ENCODE measurements around the gene MMP13.
"Not testable (repeated sequence)": the region's sequence is repeated elsewhere in the genome, so short reads cannot be mapped to it uniquely, and the experiment has no call there.

Gene MMP13

DNA sequence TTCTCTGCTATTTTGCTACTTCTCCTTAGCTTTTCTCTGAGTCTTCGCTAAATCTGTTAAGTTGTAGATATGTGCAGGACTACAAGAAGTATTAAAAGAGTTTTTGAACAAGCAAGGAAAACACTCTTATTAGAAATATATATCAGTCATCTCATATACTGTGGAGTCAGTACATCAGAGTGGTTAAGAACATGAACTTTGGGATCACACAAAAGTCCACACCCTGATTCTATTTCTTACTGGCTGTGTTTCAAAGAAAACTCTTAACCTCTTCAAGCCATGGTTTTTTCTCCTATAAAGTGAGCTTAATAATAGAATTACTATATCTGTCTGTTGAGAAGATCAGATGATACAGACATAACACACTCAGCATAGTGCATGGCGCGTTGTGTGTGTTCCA is 29.5 kb downstream of the MMP13 start:
- Histone ChIP-seq H3K9ac (ENCODE audit: low read length in 2 of 2) (no peak overlapping the region), H3K27ac (ENCODE audit: low read length) (no peak overlapping the region), H3K4me1 (ENCODE audit: control insufficient read depth, insufficient read depth, low read length) (no peaks in the 10 kb centered on the region), H3K27me3 (ENCODE audit: control insufficient read depth in 1 of 2, insufficient read depth in 2 of 2, low read length in 2 of 2) (no peaks in the 10 kb centered on the region), H3K36me3 (ENCODE audit: control insufficient read depth in 2 of 2, insufficient read depth in 2 of 2, low read length in 2 of 2) (no peaks in the 10 kb centered on the region), H3K9me3 (ENCODE audit: control insufficient read depth in 2 of 2, low read length in 2 of 2) (no peaks in the 10 kb centered on the region), H3K4me3 (ENCODE audit: low read length in 2 of 2) (no peak overlapping the region)

DNA sequence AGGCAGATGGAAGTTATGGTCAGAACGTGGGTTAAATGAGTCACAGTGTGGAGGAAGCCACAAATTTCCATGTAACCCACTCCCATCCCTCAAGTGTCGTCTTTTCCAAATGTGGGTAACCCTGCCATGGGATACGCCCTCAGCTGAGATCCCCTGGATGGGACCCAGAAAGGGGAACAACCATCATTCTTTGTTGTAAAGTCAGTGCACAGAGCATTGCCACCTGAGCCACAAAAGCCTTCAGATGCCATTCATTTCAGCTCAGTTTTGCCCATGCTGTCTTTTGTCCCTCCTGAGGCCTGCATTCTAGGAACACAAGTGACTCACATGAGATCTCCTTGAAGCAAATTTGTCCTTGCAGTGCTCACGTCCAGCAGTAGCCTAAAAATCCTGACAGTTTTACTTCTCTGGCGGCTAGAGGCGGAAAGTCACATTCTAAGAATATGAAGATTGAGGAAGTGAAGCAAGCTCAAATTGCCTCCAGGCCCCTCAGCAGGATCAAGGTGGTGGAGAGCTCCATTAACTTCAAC is 30.6 kb downstream of the MMP13 start:
- no peaks in the 10 kb centered on the region for H3K4me1 ChIP-seq (ENCODE audit: control insufficient read depth, insufficient read depth, low read length)
- H3K9me3 ChIP-seq (ENCODE audit: control insufficient read depth in 2 of 2, low read length in 2 of 2) = no peaks in the 10 kb centered on the region
- no peaks in the 10 kb centered on the region for H3K36me3 ChIP-seq (ENCODE audit: control insufficient read depth in 2 of 2, insufficient read depth in 2 of 2, low read length in 2 of 2)
- H3K9ac ChIP-seq (ENCODE audit: low read length in 2 of 2) = no peak overlapping the region
- no peaks in the 10 kb centered on the region for H3K27me3 ChIP-seq (ENCODE audit: control insufficient read depth in 1 of 2, insufficient read depth in 2 of 2, low read length in 2 of 2)
- H3K4me3 ChIP-seq (ENCODE audit: low read length in 2 of 2) = no peak overlapping the region
- no peak overlapping the region for H3K27ac ChIP-seq (ENCODE audit: low read length)

DNA sequence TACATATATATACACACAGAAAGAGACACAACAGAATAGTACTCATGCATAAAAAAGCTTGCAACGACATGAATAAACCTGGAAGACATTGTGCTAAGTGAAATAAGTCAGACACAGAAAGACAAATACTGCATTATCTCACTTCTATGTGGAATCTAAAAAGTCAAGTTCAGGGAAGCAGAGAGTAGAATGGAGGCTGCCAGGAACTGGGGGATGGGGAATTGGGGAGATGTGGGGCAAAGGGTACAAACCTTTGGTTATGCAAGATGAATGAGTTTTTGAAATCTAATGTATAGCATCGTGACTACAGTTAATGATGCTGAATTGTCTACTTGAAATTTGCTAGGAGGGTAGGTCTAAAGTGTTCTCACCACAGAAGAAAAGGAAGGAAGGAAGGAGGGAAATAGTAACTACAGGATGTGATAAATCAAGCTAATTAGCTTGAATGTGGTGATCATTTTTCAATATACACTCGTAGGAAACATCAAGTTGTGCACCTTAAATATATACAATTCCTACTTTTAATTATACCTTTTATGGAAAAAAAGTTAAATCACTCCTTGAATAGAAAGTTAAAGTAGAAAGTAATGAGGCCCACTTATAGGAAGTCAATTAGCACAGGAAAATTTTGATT is 33.8 kb downstream of the MMP13 start:
- Histone ChIP-seq H3K27me3 (ENCODE audit: control insufficient read depth in 1 of 2, insufficient read depth in 2 of 2, low read length in 2 of 2) (no peaks in the 10 kb centered on the region), H3K4me1 (ENCODE audit: control insufficient read depth, insufficient read depth, low read length) (no peaks in the 10 kb centered on the region), H3K9me3 (ENCODE audit: control insufficient read depth in 2 of 2, low read length in 2 of 2) (no peaks in the 10 kb centered on the region), H3K4me3 (ENCODE audit: low read length in 2 of 2) (no peak overlapping the region), H3K36me3 (ENCODE audit: control insufficient read depth in 2 of 2, insufficient read depth in 2 of 2, low read length in 2 of 2) (no peaks in the 10 kb centered on the region), H3K27ac (ENCODE audit: low read length) (no peak overlapping the region), H3K9ac (ENCODE audit: low read length in 2 of 2) (no peak overlapping the region)

DNA sequence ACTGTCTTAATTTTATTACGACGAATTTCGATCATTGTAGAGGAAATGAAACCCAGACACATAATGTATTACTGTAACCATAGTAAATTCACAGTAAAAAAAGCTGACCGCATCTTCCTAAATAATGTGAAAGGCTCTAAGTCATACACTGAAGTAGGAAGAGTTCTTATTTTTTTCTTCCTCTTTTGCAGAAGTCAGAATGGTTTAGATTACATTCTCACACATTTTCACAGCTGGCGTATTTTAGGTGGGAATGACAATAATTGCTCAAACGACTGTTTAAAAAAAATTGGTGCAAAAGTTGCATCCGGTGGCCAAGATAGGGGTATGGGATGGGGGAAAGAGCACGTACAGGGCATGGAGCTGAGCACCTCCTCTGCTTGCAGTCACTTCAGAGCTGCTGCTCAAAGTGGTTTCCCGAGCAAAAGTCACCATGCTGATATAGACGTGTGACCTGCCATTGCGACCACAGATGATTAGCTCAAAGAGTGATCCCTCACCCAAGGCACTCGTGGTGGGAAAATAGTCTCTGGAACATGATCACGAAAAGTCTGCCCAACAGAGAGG is 35.3 kb downstream of the MMP13 start:
- no peak overlapping the region for H3K27ac ChIP-seq (ENCODE audit: low read length)
- no peak overlapping the region for H3K4me3 ChIP-seq (ENCODE audit: low read length in 2 of 2)
- no peaks in the 10 kb centered on the region for H3K9me3 ChIP-seq (ENCODE audit: control insufficient read depth in 2 of 2, low read length in 2 of 2)
- no peaks in the 10 kb centered on the region for H3K4me1 ChIP-seq (ENCODE audit: control insufficient read depth, insufficient read depth, low read length)
- no peaks in the 10 kb centered on the region for H3K27me3 ChIP-seq (ENCODE audit: control insufficient read depth in 1 of 2, insufficient read depth in 2 of 2, low read length in 2 of 2)
- no peaks in the 10 kb centered on the region for H3K36me3 ChIP-seq (ENCODE audit: control insufficient read depth in 2 of 2, insufficient read depth in 2 of 2, low read length in 2 of 2)
- no peak overlapping the region for H3K9ac ChIP-seq (ENCODE audit: low read length in 2 of 2)

DNA sequence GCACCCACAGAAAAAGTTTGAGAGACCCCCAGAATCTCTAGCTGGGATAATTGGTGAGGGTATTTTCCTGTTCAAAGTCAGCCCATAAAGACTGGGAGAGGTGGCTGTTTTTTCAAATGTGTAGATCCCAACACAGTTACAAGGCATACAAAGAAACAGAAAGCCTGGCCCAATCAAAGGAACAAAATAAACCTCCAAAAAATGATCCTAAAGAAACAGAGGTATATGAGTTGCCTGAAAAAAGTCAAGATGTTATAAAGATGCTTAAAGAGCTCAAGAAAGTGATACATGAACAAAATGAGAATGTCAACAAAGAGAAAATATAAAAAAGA is 40.5 kb downstream of the MMP13 start:
- Histone ChIP-seq H3K9me3 (ENCODE audit: control insufficient read depth in 2 of 2, low read length in 2 of 2) (no peaks in the 10 kb centered on the region), H3K27ac (ENCODE audit: low read length) (no peak overlapping the region), H3K27me3 (ENCODE audit: control insufficient read depth in 1 of 2, insufficient read depth in 2 of 2, low read length in 2 of 2) (no peaks in the 10 kb centered on the region), H3K4me1 (ENCODE audit: control insufficient read depth, insufficient read depth, low read length) (peaks cover 2% of the 10 kb centered on the region), H3K9ac (ENCODE audit: low read length in 2 of 2) (no peak overlapping the region), H3K36me3 (ENCODE audit: control insufficient read depth in 2 of 2, insufficient read depth in 2 of 2, low read length in 2 of 2) (no peaks in the 10 kb centered on the region), H3K4me3 (ENCODE audit: low read length in 2 of 2) (no peak overlapping the region)

DNA sequence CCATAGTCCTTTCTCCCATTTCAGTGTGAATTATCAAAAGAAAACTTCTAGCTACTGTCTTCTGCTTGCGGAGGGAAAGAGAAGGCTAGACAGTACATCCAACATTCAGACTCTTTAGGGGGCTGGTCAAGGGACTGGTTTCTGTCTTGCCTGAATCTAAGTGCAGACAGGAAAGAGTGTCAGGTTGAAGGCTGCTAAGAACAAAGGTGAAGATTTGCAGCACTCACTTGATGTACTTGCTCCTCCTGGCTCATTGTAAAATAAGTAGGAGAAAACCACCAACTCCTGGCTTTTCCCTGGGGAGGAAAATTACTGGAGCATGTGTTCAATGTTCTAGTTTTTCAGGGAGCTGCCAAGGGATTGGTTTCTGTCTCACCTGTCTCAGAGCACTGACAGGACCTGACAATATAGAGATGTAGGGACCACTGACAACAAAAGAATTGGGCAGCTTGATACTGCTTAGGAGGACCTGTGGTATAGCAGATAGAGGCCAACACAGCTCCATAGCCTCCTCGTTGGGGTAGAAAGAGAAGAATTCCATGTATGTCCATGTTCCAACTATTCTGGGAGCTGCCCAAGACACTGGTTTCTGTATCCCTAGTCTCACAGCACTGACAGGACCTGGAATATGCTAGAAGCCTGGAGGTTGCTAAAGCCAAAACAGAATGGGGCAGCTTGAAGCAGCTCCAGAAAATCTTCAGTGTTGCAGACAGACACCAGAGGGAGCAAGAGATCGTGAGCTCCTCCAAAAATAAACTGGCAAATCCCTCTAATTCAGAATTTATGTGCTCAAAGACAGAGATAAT is 41.1 kb downstream of the MMP13 start:
- H3K4me3 ChIP-seq (ENCODE audit: low read length in 2 of 2) = no peak overlapping the region
- no peaks in the 10 kb centered on the region for H3K9me3 ChIP-seq (ENCODE audit: control insufficient read depth in 2 of 2, low read length in 2 of 2)
- peaks cover 2% of the 10 kb centered on the region for H3K4me1 ChIP-seq (ENCODE audit: control insufficient read depth, insufficient read depth, low read length)
- no peaks in the 10 kb centered on the region for H3K27me3 ChIP-seq (ENCODE audit: control insufficient read depth in 1 of 2, insufficient read depth in 2 of 2, low read length in 2 of 2)
- H3K36me3 ChIP-seq (ENCODE audit: control insufficient read depth in 2 of 2, insufficient read depth in 2 of 2, low read length in 2 of 2) = no peaks in the 10 kb centered on the region
- H3K27ac ChIP-seq (ENCODE audit: low read length) = peak overlapping the region; percentile 60
- no peak overlapping the region for H3K9ac ChIP-seq (ENCODE audit: low read length in 2 of 2)

DNA sequence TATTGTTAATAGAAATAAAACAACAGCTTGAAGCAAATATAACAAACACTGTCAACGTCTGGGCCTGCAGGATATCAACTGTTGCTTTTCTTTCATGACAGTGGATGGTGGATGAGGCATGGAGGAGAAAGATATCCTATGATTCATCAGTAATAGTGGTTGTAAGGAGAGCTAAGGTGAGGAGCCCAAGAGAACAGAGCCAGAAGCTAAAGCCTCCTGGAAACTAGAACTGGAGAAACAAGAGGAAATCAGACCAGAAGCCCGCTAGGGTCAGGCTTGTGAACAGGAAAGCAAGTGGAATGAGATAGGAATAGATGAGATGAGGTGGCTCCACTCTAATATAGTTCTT is 43.1 kb downstream of the MMP13 start:
- Histone ChIP-seq H3K4me3 (ENCODE audit: low read length in 2 of 2) (no peak overlapping the region), H3K27me3 (ENCODE audit: control insufficient read depth in 1 of 2, insufficient read depth in 2 of 2, low read length in 2 of 2) (no peaks in the 10 kb centered on the region), H3K27ac (ENCODE audit: low read length) (no peak overlapping the region), H3K9me3 (ENCODE audit: control insufficient read depth in 2 of 2, low read length in 2 of 2) (no peaks in the 10 kb centered on the region), H3K9ac (ENCODE audit: low read length in 2 of 2) (no peak overlapping the region), H3K4me1 (ENCODE audit: control insufficient read depth, insufficient read depth, low read length) (peaks cover 2% of the 10 kb centered on the region), H3K36me3 (ENCODE audit: control insufficient read depth in 2 of 2, insufficient read depth in 2 of 2, low read length in 2 of 2) (no peaks in the 10 kb centered on the region)

DNA sequence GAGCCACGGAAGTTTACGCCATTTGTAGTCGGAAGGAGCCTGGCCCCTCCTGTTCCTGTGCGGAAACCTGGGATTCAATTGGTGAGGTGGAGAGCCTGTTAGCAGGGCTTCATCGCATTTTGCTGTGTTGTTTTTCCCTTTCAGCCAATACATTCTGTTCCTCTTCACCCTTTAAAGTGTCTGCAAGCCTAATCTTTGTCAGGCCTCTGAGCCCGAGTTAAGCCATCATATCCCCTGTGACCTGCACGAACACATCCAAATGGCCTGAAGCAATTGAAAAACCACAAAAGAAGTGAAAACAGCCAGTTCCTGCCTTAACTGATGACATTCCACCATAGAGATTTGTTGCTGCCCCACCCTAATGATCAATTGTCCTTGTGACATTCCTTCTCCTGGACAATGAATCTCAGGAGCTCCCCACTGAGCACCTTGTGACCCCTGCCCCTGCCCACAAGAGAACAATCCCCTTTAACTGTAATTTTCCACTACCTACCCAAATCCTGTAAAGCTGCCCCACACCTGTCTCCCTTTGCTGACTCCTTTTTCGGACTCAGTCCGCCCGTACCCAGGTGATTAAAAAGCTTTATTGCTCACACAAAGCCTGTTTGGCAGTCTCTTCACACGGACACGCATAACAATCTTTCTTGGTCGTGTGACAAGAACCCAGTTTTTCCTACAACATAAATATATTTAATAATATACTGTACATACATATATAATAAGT is 43.6 kb downstream of the MMP13 start:
- H3K4me3 ChIP-seq (ENCODE audit: low read length in 2 of 2) = no peak overlapping the region
- H3K27ac ChIP-seq (ENCODE audit: low read length) = no peak overlapping the region
- no peaks in the 10 kb centered on the region for H3K36me3 ChIP-seq (ENCODE audit: control insufficient read depth in 2 of 2, insufficient read depth in 2 of 2, low read length in 2 of 2)
- H3K9ac ChIP-seq (ENCODE audit: low read length in 2 of 2) = no peak overlapping the region
- H3K27me3 ChIP-seq (ENCODE audit: control insufficient read depth in 1 of 2, insufficient read depth in 2 of 2, low read length in 2 of 2) = no peaks in the 10 kb centered on the region
- H3K4me1 ChIP-seq (ENCODE audit: control insufficient read depth, insufficient read depth, low read length) = peaks cover 2% of the 10 kb centered on the region
- no peaks in the 10 kb centered on the region for H3K9me3 ChIP-seq (ENCODE audit: control insufficient read depth in 2 of 2, low read length in 2 of 2)

DNA sequence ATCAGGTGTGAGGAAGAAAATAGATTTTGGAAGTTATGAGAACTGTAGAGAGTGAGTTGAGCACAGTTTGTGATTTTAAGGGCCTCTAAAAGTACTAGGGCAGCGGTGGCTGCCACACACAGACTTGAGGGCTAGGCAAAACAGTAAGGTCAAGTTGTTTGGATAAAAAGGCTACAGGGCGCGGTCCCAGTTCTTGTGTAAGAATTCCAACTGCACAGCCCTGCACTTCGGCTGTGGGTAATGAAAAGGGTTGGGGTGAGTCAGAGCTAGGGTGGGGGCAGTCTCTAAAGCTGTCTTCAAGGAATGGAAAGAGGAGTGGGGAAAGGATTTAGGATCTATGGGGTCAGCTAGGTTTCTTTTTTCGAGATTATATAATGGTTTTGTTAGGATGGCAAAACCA is 49.7 kb downstream of the MMP13 start:
- not testable (repeated sequence) for H3K27me3 ChIP-seq (ENCODE audit: control insufficient read depth in 1 of 2, insufficient read depth in 2 of 2, low read length in 2 of 2); H3K4me3 ChIP-seq (ENCODE audit: low read length in 2 of 2); H3K9ac ChIP-seq (ENCODE audit: low read length in 2 of 2); H3K4me1 ChIP-seq (ENCODE audit: control insufficient read depth, insufficient read depth, low read length); H3K36me3 ChIP-seq (ENCODE audit: control insufficient read depth in 2 of 2, insufficient read depth in 2 of 2, low read length in 2 of 2); H3K27ac ChIP-seq (ENCODE audit: low read length); H3K9me3 ChIP-seq (ENCODE audit: control insufficient read depth in 2 of 2, low read length in 2 of 2)

DNA sequence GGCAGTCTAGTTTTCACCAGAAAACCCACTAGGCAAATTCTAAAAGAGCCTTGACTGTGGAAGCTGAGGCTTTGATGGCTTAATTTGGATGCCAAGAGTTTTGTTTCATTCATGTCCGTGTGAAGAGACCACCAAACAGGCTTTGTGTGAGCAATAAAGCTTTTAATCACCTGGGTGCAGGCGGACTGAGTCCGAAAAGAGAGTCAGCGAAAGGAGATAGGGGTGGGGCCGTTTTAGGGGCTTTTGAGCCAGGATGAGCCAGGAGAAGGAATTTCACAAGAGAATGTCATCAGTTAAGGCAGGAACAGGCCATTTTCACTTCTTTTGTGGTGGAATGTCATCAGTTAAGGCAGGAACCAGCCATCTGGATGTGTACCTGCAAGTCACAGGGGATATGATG is 51.6 kb downstream of the MMP13 start:
- H3K4me3 ChIP-seq (ENCODE audit: low read length in 2 of 2) = not testable (repeated sequence)

More for the DNA sequence above, 51.6 kb downstream of the MMP13 start:
- H3K27me3 ChIP-seq (ENCODE audit: control insufficient read depth in 1 of 2, insufficient read depth in 2 of 2, low read length in 2 of 2); H3K4me1 ChIP-seq (ENCODE audit: control insufficient read depth, insufficient read depth, low read length); H3K27ac ChIP-seq (ENCODE audit: low read length); H3K9me3 ChIP-seq (ENCODE audit: control insufficient read depth in 2 of 2, low read length in 2 of 2); H3K36me3 ChIP-seq (ENCODE audit: control insufficient read depth in 2 of 2, insufficient read depth in 2 of 2, low read length in 2 of 2); H3K9ac ChIP-seq (ENCODE audit: low read length in 2 of 2): not testable (repeated sequence)

All from stomach smooth muscle (tissue), 2 donors.